HG03025 (cell line): ENCODE results near the gene SH3RF3.
"Not testable (repeated sequence)": the region's sequence is repeated elsewhere in the genome, so short reads cannot be mapped to it uniquely, and the experiment has no call there.

ENCODE experiments used
- ATAC-seq: cut with Tn5 transposase; IDR thresholded peaks from one replicate; pipeline ENCODE4 v1.9.1; 2021; ENCODE audit warnings: mild to moderate bottlenecking, moderate library complexity; ENCODE audit not compliant: unreplicated experiment, low FRiP score

Gene SH3RF3

DNA sequence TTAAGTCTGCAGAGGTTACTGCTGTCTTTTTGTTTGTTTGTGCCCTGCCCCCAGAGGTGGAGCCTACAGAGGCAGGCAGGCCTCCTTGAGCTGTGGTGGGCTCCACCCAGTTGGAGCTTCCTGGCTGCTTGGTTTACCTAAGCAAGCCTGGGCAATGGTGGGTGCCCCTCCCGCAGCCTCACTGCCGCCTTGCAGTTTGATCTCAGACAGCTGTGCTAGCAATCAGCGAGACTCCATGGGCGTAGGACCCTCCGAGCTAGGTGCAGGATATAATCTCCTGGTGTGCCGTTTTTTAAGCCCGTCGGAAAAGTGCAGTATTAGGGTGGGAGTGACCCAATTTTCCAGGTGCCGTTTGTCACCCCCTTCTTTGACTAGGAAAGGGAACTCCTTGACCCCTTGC lies 11.8 kb upstream of the SH3RF3 start:
- ATAC-seq = not testable (repeated sequence)

DNA sequence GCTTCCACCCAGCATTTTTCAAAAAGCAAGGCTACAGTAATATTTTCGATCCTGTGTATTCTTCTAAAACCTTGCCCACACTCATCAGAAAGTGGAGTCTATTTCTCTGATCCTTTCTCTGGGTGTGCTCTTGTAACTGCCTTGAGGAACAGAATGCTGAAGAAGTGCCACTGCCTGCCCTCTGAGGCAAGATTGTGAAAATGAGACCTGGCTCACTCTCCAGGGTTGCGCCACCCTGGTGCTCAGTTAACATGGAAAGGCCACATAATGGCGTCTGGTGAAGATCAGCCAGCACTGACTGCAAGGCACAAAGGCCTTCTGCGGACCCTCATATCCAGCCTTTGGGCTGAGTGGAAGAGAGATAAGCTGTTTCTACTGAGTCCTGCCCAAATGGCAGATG lies 11.2 kb upstream of the SH3RF3 start:
- no peak for ATAC-seq

DNA sequence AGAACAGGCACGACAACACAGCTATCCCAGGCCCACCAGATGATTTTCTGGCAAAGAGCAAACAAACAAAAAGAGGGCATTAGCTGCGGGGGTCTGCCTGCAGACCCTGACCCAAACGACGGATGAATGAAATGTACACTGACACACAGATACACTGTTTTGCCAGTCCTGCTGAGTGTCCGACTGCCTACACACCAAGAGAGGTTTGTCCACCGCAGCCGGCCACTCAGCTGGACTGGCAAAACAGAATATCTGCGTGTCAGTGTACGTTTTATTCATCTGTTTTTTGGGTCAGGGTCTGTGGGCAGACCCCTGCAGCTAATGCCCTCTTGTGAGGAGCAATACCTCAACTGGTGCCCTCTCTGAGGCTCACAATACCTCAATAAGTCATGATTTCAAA lies 10.7 kb upstream of the SH3RF3 start:
- no peak for ATAC-seq

DNA sequence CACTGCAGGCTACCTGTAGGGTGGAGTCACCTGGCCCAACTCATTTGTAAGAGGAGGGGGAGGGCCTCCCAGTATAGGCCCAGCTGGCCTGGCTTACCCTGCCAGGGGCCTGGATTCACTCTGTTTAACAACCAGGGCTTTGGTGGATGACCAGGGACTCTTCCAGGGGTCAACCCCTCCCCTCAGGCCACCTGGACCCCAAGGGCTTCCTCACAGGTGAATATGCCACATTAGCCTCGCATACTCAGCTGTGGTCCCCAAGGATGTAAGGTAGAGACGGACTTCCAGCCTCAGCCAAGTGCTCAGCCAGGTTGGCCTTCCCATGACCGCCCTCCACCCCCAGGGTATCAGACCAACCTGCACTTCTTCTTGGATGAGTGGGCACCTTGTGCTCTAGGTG lies 8.8 kb upstream of the SH3RF3 start:
- no peak for ATAC-seq

DNA sequence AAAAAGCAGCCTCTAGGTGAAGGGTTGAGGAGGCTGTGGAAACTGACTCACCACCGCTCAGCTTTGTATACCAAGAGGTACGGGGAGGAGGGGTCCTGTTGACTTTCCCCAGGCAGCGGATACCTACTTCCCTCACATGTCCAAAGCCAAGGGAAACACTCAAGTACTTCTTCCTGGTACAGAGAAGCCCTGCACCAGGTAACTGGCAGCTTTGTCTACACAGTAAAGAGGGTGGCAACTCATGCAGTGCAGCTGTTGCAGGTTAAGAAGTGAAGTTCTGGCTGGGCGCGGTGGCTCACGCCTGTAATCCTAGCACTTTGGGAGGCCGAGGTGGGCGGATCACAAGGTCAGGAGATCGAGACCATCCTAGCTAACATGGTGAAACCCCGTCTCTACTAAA lies 8.3 kb upstream of the SH3RF3 start:
- ATAC-seq = not testable (repeated sequence)

DNA sequence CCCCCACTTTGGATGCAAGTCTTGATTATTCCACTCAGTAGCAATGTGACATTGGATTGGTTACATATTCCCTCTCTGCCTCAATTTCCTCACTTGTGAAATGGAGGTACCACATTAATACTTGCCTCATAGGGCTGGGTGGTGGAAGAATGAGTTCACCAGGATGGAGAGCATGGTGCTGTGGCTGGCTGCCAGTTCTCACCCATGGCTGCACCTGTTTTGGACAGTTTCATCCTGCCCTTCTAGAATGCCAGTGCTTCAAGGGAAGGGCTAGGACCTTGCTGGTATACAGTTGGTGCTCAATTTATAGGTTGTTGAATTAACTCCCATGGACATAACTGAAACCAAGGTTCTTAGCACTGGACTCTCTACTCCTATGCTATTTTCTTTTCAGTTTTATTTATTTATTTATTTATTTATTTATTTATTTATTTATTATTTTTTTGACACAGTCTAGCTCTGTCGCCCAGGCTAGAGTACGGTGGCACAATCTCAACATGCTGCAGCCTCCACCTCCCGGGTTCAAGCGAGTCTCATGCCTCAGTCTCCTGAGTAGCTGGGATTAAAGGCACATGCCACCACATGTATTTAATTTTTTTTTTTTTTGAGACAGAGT lies 5.3 kb upstream of the SH3RF3 start:
- ATAC-seq = no peak

DNA sequence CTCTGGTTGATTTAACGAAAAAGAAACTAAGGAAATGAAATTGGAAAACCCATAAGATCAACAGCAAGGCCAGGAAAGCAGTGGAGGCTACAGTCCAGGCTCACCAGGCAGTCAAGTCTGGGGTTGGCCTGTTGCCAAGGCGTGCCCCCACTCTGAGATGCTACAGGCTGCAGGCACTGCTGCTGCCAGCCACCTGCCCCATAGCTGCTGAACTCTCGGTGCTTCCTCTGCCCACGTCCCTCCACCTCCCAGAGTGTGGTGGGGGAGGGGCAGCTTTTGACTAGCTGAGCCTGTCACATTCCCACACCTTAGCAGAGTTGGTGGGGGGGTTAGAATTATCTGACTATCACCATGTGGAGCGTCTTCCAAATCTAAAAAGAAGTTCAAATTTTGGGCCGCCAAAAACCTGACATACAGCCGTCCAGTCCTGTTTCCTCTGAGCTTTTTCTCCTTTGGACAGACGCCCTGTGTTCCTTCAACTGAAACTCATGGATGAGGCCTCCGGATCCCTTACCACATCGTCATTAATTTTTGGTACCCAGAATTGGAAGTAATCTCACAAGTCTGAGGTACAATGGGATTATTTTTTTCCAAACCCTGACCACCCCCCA lies 3.9 kb upstream of the SH3RF3 start:
- no peak for ATAC-seq

DNA sequence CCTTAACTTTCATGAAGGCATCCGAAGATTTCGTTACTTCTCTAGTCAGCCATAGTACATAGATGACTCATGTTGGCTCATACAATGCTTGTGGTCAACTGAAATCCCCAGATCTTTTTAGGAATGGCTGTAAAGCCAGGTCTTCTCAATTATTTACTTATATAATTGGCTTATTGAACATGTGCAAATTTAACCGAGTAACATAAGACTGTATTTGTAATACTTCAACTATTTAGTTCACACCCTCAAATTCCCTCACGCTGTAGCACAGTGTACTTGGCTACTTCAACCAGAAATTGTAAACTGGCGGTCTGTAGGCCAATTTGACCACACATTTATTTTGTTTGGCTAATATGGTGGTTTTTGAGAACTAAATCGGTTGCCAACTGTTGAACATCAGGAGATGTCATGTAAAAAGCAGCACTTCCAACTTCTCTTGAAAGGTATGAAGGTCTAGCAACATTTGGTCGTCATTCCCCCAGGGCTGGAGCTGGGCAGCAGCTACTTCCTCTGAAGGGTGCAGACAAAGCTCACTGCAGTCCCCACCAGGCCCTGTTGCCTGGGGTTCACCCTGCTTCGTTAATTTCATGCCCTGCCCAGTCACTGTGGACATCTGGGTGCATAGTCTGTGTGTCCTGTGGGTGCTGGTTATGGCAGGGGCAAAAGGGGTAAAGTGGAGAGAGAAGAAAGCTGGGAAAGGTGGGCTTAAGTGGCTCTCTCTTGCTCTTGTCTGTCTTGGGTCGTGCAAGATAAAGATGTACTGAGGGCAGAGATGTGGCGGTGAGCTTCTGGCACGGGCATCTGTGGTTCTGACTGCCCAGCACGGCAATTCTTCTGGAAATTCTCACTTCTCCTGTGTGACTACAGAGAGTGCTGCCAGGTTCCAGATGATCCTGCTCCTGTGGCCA lies 3.2 kb upstream of the SH3RF3 start:
- ATAC-seq = no peak

DNA sequence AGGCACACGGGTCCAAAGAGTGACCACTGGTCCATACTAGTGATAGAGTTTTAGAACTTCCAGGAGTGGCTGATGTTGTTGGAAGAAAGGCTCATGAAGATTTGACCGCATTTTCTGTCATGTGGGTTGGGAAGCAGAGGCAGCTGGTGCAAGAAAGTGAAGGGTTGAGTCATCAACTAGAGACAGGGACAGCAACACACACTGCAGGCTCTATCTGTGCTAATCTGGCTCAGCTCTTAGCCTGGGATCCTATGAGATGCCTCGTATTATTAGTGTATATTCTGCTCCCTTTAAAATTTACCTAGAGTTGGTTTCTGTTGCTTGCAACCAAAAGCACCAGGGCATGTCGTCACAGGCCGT lies 2.5 kb upstream of the SH3RF3 start:
- ATAC-seq = no peak

DNA sequence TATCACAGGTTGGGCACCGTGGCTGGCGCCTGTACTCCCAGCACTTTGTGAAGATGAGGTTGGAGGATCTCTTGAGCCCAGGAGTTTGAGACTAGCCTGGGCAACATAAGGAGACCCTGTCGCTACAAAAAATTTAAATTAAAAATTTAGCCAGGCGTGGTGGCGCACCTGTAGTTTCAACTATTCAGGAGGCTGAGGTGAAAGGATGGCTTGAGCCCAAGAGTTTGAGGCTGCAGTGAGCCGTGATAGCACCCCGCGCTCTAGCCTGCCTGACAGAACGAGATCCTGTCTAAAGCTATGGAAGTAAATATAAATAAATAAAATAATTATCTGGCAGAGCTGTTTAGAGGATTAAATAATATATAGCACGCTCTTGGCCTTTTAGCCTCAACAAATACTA lies 1.4 kb upstream of the SH3RF3 start:
- no peak for ATAC-seq

DNA sequence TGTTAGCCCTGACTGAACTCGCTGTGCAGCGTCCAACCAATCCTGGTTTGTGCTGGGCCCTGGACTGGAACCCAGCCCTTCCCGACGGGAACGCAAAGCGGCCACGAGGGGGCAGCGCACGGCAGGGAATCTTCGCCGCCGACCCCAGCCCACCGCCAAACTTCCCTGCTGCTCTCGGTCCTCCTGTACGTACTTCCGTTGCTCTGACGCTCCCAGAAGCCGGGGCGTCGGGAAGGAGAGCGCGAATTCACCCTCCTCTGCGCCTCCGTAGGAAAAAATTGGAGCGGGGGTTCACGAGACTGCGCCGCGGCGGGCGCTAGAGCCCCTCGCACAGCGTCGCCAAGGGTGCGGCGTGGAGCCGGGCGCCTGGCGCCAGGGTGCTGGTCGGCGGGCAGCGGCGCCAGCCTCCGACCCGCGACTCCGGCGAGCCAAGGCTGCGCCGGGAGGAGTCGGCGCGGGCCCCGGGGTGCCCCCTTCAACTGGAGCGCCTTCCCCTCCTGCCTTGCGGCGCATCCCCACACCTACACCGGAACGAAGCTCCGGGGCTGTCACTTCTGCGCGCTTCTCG lies 873 bp upstream of the SH3RF3 start:
- no peak for ATAC-seq

DNA sequence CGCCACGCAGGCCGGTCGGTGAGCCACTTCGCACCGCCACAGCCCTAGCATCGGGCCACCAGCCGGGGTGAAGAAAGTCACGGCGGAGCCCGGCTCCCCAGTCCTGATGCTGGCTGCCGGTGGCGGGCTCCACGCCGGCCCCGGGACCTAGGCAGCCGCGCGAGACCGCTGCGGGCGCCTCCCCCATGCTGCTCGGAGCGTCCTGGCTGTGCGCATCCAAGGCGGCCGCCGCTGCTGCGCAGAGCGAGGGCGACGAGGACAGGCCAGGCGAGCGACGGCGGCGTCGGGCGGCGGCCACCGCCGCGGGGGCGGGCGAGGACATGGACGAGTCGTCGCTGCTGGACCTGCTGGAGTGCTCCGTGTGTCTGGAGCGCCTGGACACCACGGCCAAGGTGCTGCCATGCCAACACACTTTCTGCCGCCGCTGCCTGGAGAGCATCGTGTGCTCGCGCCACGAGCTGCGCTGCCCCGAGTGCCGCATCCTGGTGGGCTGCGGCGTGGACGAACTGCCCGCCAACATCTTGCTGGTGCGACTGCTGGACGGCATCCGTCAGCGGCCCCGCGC lies 433 bp downstream of the SH3RF3 start:
- no peak for ATAC-seq

DNA sequence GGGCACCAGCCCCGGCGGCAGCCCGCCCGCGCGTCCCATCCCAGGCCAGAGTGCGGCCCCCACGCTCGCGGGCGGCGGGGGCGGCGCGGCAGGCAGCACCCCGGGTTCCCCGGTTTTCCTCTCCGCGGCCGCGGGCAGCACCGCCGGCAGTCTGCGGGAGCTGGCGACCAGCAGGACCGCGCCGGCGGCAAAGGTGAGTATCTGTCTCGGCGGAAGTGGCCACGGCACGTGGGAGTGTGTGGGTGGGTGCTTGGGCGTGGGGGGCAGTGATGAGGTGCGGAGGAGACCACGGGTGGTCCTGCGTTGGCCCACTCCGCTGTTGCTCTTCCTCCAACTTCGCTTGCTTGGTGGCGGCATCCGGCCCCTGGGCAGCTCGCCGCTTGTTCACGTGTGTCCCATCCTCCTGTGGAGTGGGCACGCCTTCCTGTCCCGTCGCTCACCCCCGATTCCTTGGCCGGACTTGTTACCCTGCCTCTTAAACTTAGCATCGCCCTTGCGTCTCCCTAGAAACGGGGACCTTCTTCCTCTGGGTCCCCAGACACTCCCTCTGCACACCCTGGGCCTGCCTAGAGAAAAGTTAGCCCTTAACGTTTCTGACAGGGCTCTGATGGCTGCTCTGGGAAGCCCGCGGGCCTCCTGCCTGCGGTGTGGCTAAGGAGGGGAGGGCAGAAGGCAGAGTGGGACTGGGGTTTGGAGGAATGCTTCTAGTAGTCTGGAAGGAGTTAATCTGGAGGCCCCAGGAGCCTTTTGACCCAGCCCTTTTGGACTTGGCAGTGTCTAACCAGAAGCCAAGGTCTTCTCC lies 1.1 kb downstream of the SH3RF3 start:
- ATAC-seq = no peak

DNA sequence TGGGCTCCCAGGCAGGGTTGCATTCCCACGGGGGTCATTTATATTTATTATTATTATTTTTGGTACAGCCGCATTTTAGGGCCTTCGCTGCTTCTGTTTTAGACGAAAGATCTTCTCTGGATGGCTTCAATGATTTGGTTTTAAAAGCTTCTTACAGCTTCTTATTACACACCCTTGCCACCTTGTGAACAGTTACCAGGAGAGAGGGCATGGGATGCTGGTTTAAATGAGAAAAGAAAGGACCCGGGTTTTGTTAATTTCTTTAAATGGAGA lies 1.7 kb downstream of the SH3RF3 start:
- no peak for ATAC-seq

DNA sequence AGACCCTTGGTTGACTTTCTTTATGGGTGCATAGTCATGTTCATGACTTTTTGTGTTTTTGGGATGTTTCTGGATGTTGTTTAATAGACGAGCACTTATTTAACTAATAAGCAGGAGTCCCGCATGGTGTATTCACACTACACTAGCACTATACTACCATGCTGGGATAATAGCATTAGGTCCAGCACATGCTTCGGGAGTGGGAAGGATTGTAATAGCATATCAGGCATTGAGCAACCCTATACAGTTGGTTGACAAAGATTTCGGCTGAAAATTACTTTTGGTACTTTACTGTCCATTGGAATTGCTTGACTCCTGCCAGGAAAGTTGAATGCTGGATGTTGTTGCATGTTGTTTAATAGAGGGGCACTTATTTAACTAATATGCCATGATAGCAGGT lies 2.8 kb downstream of the SH3RF3 start:
- no peak for ATAC-seq

DNA sequence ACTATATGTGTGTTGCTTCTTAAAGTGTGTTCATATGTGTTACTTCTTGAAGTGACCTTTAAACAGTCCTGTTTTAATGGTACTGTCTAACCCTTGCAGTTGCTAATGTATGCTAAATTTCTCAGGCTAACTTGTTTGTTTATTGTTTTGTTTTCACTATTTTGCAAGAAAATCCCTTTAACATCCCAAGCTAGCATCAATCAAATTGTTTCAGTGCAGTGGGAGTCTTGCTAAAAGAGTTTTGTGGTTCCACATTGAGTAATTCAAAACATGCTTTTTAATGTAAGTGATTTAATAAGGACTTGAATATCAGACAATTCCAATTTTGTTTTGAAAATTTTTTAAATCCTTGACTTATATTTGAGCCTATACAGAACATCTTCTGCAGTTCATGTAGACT lies 3.6 kb downstream of the SH3RF3 start:
- ATAC-seq = no peak

DNA sequence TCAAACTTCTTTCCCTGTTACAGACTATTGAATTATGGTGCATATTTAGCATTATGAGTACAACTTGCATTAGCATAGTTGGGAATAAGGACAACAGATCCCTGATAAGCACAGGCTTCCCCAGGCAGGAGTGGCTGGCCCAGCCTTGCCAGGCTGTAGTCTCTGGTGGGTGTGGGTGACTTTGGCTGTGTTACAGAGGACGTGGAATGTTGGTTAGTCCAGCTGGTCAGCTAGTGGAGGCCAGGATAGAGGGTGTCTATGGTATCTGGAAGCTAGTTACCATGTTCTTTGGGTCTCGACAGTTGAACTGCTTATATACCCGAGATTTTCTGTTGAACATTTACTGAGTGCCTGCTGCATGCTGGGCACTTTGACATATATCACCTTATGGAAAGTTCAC lies 4.7 kb downstream of the SH3RF3 start:
- ATAC-seq = no peak

DNA sequence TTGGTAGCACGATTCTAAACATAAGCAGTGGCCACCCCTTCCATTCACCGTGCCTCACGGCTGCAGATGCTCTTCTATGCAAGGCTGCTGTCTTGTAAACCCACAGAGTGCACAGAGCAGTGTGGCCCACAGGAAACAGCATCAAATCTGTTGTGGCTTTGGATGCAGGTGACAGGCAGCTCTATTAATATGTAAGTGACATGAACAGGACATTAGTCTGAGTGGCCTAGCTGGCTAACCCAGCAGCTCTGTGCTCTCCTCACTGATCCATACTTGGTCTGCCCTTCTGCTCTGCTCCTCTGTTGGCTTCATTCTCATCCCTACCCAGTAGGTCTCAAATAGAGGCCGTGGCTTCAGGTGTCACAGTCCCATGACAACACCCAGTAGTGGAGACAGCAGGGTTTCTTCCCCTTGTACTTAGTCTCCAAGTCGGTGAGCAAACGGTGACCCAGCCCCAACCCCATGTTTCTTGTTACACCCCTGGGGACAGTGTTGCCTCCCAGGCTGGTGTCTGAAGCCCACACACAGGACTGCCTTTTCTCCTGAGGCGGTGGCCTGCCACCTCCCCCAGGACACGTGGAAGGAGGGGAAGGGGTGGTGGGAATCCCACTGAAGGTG lies 5.8 kb downstream of the SH3RF3 start:
- ATAC-seq = no peak

DNA sequence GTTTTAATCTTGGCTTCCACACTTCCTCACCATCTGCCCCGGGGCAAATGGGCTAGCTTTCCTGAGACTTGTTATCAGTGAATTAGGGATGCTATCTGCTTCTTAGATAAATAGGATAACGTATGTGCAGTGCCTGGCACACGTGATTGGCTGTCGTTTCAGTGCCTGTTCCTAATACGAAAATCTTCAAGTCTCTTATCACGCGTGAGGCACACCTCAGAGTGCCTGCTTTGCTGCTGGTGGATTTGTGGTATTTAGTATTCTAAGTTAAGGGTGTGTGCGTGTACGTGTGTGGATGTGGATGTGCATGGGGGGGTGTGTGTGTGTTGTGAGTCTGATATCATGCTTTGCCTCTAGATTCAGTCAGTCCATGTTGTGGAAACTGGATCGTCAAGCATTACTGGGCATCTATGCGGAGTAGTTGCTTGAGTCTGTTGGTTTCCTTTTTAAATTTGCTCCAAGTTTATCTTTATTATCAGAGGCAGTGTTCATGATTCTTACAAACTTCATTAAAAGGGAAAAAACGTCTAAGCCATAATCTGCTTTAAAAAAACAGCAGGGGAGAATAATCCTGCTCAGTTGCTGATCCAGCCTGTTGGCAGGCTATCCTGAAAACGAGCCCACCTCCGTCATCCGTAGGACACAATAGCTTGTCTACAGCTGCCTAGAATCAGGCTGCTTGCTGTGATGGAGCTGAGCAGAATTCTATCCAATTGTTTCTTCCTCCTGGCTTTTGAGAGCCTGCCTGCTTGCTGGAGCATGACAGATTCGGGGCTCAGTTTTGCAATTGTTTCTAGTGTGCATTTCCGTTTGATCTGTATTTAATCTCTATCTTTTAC lies 6.6 kb downstream of the SH3RF3 start:
- ATAC-seq = no peak
